SK-N-SH (cell line): ENCODE measurements around the gene DEAF1. TPM values are rescaled to one million over a fixed set of nuclear protein-coding genes. Genes with fewer than 3 reads are reported as not detected.

Experiments
- CTCF ChIA-PET: fragments of 300-600, 350-600 bp; formaldehyde crosslinking; extraction: SDS; loops from one replicate; lab custom pipeline; 2021; lab: Yijun Ruan, JAX
- POLR2A ChIA-PET: fragments of 350-600 bp; sonication (Branson Sonifier 250); formaldehyde crosslinking; extraction: SDS; loops from one replicate; lab custom pipeline; 2020; ENCODE audit warnings: antibody characterized with exemption, inconsistent platforms; lab: Yijun Ruan, JAX
- DNase-seq: peaks from one replicate; pipeline ENCODE4 v3.0.0; 2012
- H2AFZ ChIP-seq: fragments of 200-600 bp; sonication (generic); 2 replicates; pipeline ENCODE4 v1.8.1; 2016; ENCODE audit warnings: antibody characterized with exemption, mild to moderate bottlenecking, low read depth
- H3F3A ChIP-seq: fragments of 200-600 bp; sonication (generic); replicated peaks from 2 replicates; pipeline ENCODE3; 2016; ENCODE audit warnings: antibody characterized with exemption, mild to moderate bottlenecking; ENCODE audit not compliant: insufficient read depth
- H3K27ac ChIP-seq, 2 experiments: fragments of 200-500 bp in 1 of 2; fragments of 200-600 bp in 1 of 2; sonication (Bioruptor generic) in 1 of 2; sonication (generic), shearing (Covaris generic) in 1 of 2; 2 replicates each; pipeline versions ENCODE4 v1.5.1 to v1.6.1; 2014 to 2016; ENCODE audit warnings: low read depth in 2 of 2, inconsistent platforms in 1 of 2, low read length in 1 of 2, mild to moderate bottlenecking in 1 of 2, mixed read lengths in 1 of 2
- H3K27me3 ChIP-seq: fragments of 200-600 bp; sonication (generic), shearing (Covaris generic); 2 replicates; pipeline ENCODE4 v1.6.1; 2016; ENCODE audit warnings: mixed run types; ENCODE audit not compliant: insufficient read depth
- H3K36me3 ChIP-seq, 2 experiments: fragments of 200-500 bp in 1 of 2; fragments of 200-600 bp in 1 of 2; sonication (Bioruptor generic) in 1 of 2; sonication (generic) in 1 of 2; replicated peaks in 1 of 2; 2 replicates each; pipeline versions ENCODE3 to v1.5.1; 2014 to 2016; ENCODE audit warnings: low read length in 1 of 2, mild to moderate bottlenecking in 1 of 2; ENCODE audit not compliant: insufficient read depth in 2 of 2, control insufficient read depth in 1 of 2
- H3K4me1 ChIP-seq, 2 experiments: fragments of 200-500 bp in 1 of 2; fragments of 200-600 bp in 1 of 2; sonication (Bioruptor generic) in 1 of 2; sonication (generic), shearing (Covaris generic) in 1 of 2; 2 replicates each; pipeline versions ENCODE4 v1.5.1 to v1.6.1; 2014 to 2016; ENCODE audit warnings: low read depth in 1 of 2, low read length in 1 of 2, mixed run types in 1 of 2; ENCODE audit not compliant: insufficient read depth in 2 of 2, control insufficient read depth in 1 of 2
- H3K4me2 ChIP-seq: fragments of 200-600 bp; sonication (generic), shearing (Covaris generic); 2 replicates; pipeline ENCODE4 v1.6.1; 2017; ENCODE audit warnings: mixed run types
- H3K4me3 ChIP-seq, 2 experiments: fragments of 200-500 bp in 1 of 2; fragments of 200-600 bp in 1 of 2; sonication (Bioruptor generic) in 1 of 2; sonication (generic), shearing (Covaris generic) in 1 of 2; 2 replicates each; pipeline versions ENCODE4 v1.5.1 to v1.8.1; 2014 to 2016; ENCODE audit warnings: low read depth in 2 of 2, inconsistent platforms in 1 of 2, low read length in 1 of 2, mild to moderate bottlenecking in 1 of 2, mixed read lengths in 1 of 2, moderate library complexity in 1 of 2
- H3K79me2 ChIP-seq: fragments of 200-600 bp; sonication (generic); 2 replicates; pipeline ENCODE4 v1.8.1; 2017; ENCODE audit warnings: mild to moderate bottlenecking; ENCODE audit not compliant: insufficient read depth
- H3K9ac ChIP-seq: fragments of 200-600 bp; sonication (generic); 2 replicates; pipeline ENCODE4 v1.6.1; 2017; ENCODE audit warnings: mixed run types
- H3K9me2 ChIP-seq: fragments of 200-600 bp; sonication (generic); 2 replicates; pipeline ENCODE4 v1.6.1; 2017; ENCODE audit warnings: mixed run types
- H3K9me3 ChIP-seq: fragments of 200-600 bp; sonication (generic); 2 replicates; pipeline ENCODE4 v1.6.1; 2017; ENCODE audit warnings: mixed run types, mild to moderate bottlenecking, moderate library complexity
- H4K20me1 ChIP-seq: fragments of 200-600 bp; sonication (generic); 2 replicates; pipeline ENCODE4 v1.6.1; 2017; ENCODE audit warnings: mild to moderate bottlenecking, mixed run types; ENCODE audit not compliant: insufficient read depth
- CHD2 ChIP-seq: fragments of 150-350 bp; IDR thresholded peaks from 2 replicates; pipeline ENCODE4 v1.6.1; 2018; ENCODE audit warnings: low read length; ENCODE audit not compliant: partially characterized antibody
- EZH2phosphoT487 ChIP-seq: fragments of 200-600 bp; sonication (generic); IDR thresholded peaks from 2 replicates; pipeline ENCODE4 v1.6.1; 2017; ENCODE audit warnings: low read depth, mixed run types, mild to moderate bottlenecking, antibody characterized with exemption, moderate library complexity, borderline replicate concordance
- FOXJ3 ChIP-seq: sonication (generic); formaldehyde crosslinking; IDR thresholded peaks from 2 replicates; pipeline ENCODE4 v1.5.1; 2020; ENCODE audit warnings: mild to moderate bottlenecking, missing genetic modification reagents
- FOXM1 ChIP-seq: IDR thresholded peaks from 2 replicates; pipeline ENCODE4 v1.4.0; 2012; ENCODE audit warnings: low read depth, mild to moderate bottlenecking
- MAX ChIP-seq: IDR thresholded peaks from 2 replicates; pipeline ENCODE4 v1.4.0; 2012; ENCODE audit warnings: low read depth
- MEF2A ChIP-seq: IDR thresholded peaks from 2 replicates; pipeline ENCODE4 v1.4.0; 2012; ENCODE audit warnings: low read depth, borderline replicate concordance
- MXI1 ChIP-seq: IDR thresholded peaks from 2 replicates; pipeline ENCODE4 v1.6.1; 2012; ENCODE audit warnings: mild to moderate bottlenecking, low read depth, low read length, improper control_type of control experiment
- RAD21 ChIP-seq: IDR thresholded peaks from 2 replicates; pipeline ENCODE4 v1.6.1; 2012; ENCODE audit warnings: mild to moderate bottlenecking, low read length
- RXRA ChIP-seq: IDR thresholded peaks from 2 replicates; pipeline ENCODE4 v1.4.0; 2012; ENCODE audit warnings: low read depth, mild to moderate bottlenecking, borderline replicate concordance
- USF1 ChIP-seq: IDR thresholded peaks from 2 replicates; pipeline ENCODE4 v1.4.0; 2012; ENCODE audit warnings: low read depth, borderline replicate concordance
- WGBS: methylation state at CpG from one replicate; pipeline ENCODE4 v1.1.6; 2017; ENCODE audit warnings: low lambda C conversion rate; 5-methylcytosine and 5-hydroxymethylcytosine counted together
- polyA plus RNA-seq, 3 experiments: library from polyadenylated mRNA; depleted of rRNA; stranded (reverse); fragments of >200 nt; gene quantifications; 2 replicates each; pipeline ENCODE4 v1.2.3, GENCODE V29; 2012
- TF ChIP-seq, protein P1 (sequence below): fragments of 150-350 bp; IDR thresholded peaks from 2 replicates; pipeline ENCODE4 v1.6.1; 2017; ENCODE audit warnings: antibody characterized with exemption, low read length, low read depth, borderline replicate concordance

The DEAF1 gene
- polyA plus RNA-seq, 1 of the 3 experiments (the other 2 are of a cell fraction): 40.6 TPM

- TF ChIP-seq, protein P1, sequence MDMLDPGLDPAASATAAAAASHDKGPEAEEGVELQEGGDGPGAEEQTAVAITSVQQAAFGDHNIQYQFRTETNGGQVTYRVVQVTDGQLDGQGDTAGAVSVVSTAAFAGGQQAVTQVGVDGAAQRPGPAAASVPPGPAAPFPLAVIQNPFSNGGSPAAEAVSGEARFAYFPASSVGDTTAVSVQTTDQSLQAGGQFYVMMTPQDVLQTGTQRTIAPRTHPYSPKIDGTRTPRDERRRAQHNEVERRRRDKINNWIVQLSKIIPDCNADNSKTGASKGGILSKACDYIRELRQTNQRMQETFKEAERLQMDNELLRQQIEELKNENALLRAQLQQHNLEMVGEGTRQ: 0 out of 2 replicates have a peak, but pooled peaks have one; percentile 29
- TF ChIP-seq MAX: 0 out of 2 replicates have a peak, but pooled peaks have one; percentile 30
- peak; percentile 75 for TF ChIP-seq RAD21
- TF ChIP-seq USF1: peak; percentile 45; the same call in 1 of the 2 replicates
Observed at GRCh38 chr11:727859-728748, 33.1 kb upstream of the DEAF1 start (continued).

DNA sequence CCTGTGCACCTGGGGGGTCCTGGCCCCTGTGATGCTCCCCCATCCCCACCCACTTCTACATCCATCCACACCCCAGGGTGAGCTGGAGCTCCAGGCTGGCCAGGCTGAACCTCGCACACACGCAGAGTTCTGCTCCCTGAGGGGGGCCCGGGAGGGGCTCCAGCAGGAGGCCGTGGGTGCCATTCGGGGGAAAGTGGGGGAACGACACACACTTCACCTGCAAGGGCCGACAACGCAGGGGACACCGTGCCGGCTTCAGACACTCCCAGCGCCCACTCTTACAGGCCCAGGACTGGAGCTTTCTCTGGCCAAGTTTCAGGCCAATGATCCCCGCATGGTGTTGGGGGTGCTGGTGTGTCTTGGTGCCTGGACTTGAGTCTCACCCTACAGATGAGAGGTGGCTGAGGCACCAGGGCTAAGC lies 32.3 kb upstream of the DEAF1 start:
- TF ChIP-seq CHD2 (no peak), EZH2phosphoT487 (no peak), MEF2A (no peak), RXRA (no peak), FOXM1 (no peak), MXI1 (no peak), FOXJ3 (CRISPR knock-in tag) (no peak)
- TF ChIP-seq, protein P1: no peak
- TF ChIP-seq, all 33 proteins: peak for 0
- DNase-seq: peak; percentile 31
- no peak overlapping the region for H3K9ac ChIP-seq
- peaks cover 0 to 10% of the 10 kb centered on the region in 2 experiments; a peak in 1 of 4 replicates for H3K4me1 ChIP-seq
- 92% methylated on average over 4 of the region's 12 CpGs for WGBS
- H3K4me2 ChIP-seq: no peak overlapping the region
- ChIA-PET POLR2A (no interaction called here), CTCF (interaction anchor here (0.6 to 11.8 kb wide), 30 partner anchors 8 to 180 kb away, joined by 3 to 150 read pairs (median 6); partner anchors contain the start of genes DEAF1, EPS8L2, TALDO1 and TMEM80)
- peaks cover 9% of the 10 kb centered on the region for H3F3A ChIP-seq
- H4K20me1 ChIP-seq: no peaks in the 10 kb centered on the region
- H3K36me3 ChIP-seq: no peaks in the 10 kb centered on the region
- H2AFZ ChIP-seq: no peak overlapping the region
- H3K79me2 ChIP-seq: no peaks in the 10 kb centered on the region
- no peak overlapping the region for H3K27ac ChIP-seq
- H3K9me3 ChIP-seq: no peaks in the 10 kb centered on the region
- no peak overlapping the region for H3K4me3 ChIP-seq
- H3K9me2 ChIP-seq: no peaks in the 10 kb centered on the region
- peaks cover 14% of the 10 kb centered on the region for H3K27me3 ChIP-seq
